NOMO-1 treated with dmso at 0.1 percent for 144 hours (cell line): ENCODE measurements around the gene ADGRF5.
"Not testable (repeated sequence)": the region's sequence is repeated elsewhere in the genome, so short reads cannot be mapped to it uniquely, and the experiment has no call there.

Experiments
- DNase-seq: peaks from one replicate; lab custom pipeline; 2025; ENCODE audit not compliant: unreplicated experiment; lab: John Stamatoyannopoulos, UW

ADGRF5 gene

DNA sequence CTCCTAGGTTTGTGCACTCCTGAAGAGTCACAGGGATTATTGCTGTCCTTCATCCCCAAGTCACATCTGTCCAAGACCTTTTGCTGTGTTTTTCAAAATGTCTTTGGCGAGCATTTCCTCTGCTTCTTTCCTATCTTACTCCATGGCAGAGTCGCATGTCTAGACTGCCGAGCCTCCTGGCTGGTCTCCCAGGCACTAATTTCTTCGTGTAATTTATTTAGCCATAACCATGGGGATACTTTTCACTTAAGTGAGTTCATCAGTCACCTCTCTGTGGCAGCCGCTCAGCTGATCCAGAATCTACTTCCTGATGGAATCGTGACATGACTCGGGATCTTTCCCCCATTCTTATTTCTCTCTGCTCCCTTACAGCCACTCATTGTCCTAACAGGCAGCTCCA lies 25.8 kb downstream of the ADGRF5 start:
- no peak for DNase-seq

DNA sequence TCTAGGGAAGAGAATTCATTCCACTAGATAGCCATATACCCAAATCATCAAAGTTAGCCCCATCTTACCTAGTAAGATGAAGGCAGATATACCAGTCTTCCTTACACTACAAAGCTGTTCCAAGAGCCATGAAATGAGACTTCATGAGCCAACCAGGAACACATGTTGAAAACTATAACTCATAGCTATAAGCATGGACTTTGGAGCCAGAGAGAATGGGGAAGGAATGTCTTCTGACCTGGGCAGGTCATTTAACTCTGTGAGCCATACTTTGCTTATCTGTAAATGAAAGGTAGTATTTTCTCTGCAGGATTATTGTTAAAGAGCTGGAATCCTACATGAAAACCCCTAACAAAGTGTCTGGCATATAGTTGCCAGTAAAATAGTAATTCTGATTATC lies 27.3 kb downstream of the ADGRF5 start:
- DNase-seq, result no peak

DNA sequence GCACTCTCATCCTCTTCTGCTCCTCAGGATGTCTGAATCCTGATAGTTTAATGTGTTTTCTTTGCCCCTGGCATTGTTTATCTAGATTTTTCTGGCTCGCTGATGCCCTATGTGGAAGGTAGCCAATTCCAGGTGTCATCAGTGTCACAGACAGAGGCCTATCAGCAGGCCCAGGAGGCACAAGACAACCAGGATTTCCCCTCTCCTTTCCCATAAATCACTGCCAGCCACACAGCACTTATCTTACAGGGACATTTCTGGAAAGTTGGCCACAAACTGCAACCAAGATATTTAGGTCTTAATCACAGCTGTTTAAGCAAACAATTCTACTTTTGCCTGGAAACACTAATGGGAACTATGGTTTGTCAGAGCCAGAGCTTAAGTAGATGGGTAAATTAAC lies 28.1 kb downstream of the ADGRF5 start:
- DNase-seq, result no peak

DNA sequence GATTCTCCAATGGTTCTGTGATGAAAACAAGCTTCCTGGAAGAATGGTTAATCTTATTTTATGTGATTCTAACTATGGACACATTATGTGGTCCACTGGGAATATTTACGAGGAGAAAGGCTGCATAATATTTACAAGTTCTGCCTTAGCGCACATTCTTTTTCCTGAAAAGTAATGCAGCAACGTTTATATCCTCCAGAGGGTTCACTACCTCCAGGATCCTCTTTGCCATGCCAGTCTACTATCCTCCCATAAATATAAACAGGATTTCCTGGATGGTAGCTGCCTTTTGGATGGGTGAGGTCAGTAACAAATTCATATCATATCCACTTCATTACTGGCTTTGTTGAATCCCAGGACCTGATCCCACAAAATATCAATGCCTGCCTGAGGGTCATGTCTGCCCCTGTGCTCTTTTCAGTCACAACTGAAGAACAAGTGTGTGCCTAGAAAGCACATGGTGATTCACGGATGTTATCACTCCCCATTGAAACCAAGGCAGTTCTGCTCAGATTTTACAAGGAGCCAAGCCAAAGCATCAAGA lies 30.4 kb downstream of the ADGRF5 start:
- DNase-seq, result no peak

DNA sequence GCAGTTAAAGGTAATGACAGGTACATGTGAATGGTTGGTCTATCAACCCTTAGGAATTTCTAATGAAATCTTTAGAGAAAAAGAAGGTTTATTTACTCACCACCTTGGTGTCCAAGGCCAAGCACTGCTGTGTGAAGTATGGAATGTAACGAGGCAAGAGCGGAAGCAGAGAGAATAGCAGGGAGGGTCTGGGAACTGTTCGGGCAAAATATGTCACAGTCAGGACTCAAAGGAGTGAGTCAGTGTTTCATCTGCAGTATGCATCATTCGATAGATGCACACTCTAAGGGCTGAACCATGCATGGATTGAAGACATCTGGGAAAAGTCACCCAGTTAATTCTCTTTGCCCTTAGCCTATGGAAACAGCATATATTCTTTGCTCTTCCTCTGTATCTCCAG lies 33.2 kb downstream of the ADGRF5 start:
- DNase-seq, result no peak

DNA sequence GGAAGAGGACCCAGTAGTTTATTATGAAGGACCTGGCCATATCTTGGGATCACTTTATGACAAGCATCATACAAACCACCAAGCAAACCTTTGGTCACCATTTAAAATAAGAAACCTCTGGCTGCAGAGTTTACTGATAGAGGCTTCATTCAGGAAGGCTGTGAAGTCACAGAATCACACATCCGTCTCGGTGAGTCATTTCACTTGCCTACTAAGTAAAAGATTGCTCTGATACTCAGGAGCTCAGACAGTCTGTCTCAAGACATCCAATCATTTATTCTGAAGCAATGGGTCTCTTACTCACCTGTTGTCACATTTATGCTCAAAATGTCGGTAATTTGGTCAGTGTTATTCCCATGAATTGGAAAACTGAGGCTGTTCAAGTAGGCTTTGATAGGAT lies 33.7 kb downstream of the ADGRF5 start:
- no peak for DNase-seq

DNA sequence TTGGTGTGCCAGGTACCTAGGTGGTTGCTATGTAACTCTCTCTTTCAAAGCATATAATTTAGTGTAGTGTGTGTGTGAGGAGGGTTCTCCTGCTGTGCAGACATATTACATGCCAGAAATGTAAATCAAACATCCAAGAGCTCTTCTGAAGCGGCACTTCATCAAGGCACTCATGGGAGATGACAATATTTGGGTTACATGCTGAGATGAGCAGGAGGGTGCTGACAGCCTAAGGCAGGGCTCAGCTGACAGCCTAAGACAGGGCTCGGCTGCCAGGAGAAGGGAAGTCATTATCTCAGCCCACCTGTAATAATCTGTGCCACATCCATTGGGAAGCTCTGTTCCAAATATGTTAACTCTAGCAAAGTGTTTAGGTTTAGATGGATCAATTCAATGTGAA lies 39.1 kb downstream of the ADGRF5 start:
- no peak for DNase-seq

DNA sequence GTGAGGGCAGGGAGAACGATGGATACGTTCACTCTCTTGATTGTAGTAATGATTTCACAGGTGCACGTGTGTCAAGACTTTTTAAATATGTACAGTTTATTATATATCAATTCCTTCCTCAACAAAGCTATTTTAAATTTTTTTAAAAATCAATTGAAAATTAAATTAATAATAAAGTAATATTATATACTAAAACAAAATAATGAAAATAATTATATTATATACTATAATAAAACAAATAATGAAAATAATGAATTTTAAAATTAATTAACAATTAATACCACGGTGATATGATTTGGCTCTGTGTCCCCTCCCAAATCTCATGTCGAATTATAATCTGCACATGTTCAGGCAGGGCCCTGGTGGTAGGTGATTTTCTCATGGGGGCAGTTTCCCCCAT lies 42.7 kb downstream of the ADGRF5 start:
- DNase-seq, result no peak

DNA sequence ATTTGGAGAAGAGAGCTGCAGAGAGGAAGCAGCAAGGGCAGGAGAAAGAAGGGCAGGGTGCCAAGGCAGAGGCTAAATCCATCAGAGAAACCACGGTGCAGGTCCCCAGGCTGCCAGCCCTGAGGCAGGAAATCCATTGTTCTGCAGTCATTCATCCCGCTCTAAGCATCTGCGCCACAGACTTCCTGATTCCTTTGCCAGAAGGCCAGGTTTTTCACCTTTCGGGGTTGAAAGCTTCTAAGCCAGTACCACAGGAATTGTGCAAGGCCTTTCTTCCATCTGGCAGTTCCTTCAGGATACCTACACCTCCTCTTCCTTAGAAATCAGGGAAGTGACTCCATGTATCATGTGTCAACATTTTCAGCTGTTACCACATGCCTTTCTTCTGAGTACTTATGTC lies 45.6 kb downstream of the ADGRF5 start:
- no peak for DNase-seq

DNA sequence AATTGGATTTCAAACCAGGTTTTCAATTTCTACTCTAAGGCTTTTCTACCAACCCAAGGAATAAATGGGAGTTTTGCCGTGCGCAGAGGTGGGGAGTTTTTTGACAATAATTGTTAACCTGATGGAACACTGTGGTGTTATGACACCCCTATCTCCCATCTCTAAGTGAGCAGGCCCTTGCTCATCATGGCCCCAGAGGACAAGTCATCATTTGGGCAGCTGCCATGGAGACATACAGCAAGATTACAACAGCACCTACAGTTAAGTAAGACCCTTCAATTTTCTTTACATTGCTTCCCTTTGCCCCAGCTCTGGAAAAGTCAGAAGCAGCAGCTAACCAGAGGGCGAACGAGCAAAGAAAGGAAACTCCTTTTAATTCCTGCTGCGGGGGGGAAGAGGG lies 54.3 kb downstream of the ADGRF5 start:
- no peak for DNase-seq

DNA sequence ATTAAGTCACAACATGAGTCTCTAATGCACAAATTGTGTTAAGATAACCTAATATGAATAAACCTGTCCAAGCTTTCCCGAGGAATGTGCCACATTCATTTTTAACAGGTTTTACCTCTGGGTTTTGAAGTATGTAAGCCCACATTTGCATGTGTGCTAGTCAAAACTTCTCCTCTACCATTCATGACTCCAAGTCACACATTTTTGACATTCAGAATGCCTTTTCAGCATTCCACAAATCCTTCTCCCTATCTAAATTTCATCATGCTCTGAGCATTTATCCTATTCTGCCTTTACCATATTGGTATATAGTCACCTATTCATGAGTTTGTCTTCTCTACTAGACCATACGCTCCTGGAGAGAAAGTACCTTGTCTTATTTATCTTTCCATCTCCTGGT lies 56.5 kb downstream of the ADGRF5 start:
- DNase-seq, result no peak

DNA sequence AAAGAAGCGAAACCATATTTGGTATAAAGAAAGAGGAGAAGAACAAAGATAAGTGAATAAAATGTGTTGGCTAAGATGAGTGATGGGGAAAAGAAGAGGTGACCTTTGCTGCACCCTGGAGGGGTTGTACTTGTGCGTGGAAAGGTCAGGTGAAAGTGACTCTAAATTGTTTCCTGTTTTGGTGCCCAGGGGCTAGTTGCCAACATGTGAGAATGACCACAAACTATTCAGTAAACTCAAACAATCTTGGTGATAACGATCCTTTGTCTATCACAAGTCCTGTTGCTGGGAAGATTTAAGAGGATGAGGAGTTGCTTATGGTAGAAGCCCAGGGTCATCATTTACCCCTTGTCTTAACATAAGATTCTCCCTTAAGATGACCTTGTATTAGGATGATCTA lies 57.9 kb downstream of the ADGRF5 start:
- DNase-seq, result no peak

DNA sequence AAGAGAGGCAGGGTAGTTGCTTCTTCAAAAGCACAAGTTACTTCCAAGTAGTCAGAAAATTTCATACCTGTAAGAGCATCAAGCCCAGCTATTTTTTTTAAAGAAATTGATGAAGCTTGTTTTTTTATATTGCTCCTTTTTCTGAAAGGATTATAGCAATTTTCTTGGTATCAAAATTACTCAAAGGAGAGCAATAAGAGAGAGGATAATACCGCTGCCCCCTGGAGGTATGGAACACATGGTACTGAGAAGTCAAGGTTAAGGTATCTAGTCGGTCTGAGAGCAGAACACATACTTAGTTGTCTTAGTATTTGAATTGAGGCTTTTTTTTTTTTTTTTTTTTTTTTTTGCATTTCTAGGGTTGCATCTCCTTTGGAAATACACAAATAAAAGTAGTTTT lies 59.4 kb downstream of the ADGRF5 start:
- DNase-seq, result no peak

DNA sequence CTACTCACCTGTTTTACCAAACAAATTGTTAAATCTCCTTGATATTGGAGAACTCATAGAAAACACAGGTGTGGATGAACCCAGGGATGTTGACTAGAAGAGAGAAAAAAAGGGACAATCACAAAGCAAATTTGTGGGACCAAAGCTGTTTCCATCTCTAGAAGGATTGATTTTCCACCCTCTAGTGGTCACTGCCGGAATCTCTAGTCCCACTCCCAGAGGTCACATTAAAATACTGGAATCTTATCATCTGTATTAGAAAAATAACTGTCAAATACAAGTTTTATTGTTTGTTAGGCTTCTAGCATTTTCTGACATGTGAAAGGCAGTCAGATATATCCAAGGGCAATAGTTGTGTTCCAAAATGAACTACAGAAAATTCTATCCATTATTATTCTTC lies 65.8 kb downstream of the ADGRF5 start:
- DNase-seq, result not testable (repeated sequence)

DNA sequence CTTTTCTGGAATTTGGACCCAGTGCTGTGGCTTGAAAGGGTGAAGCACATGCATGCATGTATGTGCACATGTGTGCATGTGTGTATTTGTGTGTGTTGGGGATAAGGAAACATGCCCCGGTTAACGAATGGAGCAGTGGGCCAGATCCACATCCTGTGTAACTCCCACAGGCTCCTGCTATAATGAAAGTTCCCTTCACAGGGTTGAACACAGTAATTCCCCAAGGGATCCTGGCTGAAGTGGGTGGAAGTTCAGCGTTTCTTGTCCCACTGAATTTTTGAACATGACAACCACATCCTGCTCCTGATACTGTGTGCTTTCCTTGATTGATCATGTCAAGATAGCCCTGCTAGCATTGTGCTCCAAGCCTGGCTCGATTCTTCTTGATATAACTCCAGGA lies 70.2 kb downstream of the ADGRF5 start:
- DNase-seq, result not testable (repeated sequence)

DNA sequence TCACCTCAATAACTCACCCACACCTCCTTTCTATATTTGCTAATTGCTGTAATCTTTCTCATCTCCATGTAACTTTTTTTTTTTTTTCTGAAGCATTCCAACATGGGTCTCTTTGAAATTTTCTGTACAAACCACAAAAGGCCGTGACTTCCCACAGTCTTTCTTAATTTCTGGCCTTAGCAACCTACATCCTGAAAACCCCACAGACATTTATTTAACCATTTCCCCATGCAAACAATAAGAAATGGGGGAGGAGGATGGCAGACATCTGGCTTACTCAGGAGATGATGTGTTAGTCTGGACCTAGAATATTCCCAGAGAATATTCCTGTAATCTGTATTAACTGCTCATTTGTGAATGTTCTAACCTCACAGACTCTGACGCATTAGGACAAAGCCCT lies 70.9 kb downstream of the ADGRF5 start:
- no peak for DNase-seq

DNA sequence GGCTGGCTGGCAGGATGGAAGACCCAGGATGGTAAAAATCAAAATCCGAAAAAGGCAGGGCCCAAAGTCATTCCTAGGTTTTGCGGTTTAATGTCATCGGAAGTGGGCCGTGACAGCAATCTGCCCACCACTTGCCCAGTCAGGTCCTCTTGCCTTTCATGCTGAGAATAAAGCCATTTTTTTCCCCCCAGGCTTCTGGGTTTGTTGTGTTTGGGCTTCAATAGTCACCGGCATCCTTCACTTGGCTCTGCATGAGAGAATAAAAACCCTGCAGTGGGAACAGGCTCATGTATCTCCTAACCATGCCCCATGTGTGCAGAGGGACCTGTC lies 72.4 kb downstream of the ADGRF5 start:
- DNase-seq, result no peak

DNA sequence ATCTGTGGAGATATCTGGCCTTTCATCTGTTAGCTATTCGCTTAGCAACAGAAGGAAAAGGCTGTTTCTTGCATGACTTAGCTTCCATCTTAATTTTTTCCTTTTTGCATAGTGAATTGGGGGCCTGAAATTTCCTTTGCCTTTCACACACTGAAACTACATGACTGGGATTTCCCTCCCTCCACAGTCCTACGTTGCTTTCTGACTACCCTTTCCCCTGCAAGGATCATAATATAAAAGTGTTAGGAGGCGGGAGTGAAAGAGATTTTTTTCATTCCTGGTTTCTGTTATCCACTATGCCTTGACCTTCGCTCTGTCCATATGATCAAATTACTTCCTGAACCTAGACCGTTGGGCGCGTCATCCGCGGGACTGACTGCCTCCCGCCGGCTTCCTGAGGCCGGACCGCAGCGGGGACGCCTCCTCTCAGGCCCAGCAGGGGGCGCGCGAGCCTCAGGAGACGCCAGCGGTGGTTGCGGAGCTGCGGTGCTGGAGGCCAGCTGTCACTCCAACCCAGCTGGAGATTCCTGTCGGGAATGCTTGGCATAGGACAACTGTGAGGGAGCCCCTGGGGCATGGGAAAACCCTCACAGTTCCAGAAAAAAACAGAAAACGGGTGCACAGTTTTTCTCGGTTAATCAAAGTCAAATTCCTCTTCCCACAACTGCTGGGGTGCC lies 72.9 kb downstream of the ADGRF5 start:
- peak; percentile 45 for DNase-seq

DNA sequence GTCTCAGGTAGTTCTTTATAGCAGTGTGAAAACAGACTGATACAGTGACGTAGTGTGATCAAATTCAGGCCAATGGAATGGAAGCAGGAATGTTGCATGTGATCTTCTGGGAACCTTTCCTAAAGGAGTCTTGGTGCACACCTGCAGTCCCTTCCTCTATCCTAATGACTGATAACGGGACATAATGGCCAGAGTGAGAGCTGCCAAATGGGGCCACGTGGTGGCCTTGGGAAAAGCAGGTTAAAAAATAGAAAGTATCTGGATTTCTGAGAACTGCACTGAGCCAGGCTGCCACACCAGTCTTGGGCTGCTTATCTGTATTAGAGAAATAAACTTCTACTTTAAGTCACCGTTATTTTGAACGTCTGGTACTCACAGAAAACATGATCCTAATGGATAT lies 76.6 kb downstream of the ADGRF5 start:
- DNase-seq, result no peak

DNA sequence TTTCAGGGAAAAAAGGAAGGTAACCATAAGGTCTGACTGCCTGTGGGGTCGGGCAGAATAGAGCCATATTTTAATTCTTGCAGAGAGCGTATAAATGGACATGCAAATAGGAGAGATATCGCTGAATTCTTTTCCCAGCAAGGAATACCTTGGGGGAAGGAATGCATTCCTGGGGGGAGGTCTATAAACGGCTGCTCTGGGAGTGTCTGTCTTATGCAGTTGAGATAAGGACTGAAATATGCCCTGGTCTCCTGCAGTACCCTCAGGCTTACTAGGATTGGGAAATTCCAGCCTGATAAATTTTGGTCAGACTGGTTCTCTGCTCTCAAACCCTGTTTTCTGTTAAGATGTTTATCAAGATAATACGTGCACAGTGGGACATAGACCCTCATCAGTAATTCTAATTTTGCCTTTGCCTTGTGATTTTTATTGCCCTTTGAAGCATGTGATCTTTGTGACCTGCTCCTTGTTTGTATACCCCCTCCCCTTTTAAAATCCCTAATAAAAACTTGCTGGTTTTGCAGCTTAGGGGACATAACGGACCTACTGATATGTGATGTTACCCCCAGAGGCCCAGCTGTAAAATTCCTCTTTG lies 79.4 kb downstream of the ADGRF5 start:
- DNase-seq, result not testable (repeated sequence)

DNA sequence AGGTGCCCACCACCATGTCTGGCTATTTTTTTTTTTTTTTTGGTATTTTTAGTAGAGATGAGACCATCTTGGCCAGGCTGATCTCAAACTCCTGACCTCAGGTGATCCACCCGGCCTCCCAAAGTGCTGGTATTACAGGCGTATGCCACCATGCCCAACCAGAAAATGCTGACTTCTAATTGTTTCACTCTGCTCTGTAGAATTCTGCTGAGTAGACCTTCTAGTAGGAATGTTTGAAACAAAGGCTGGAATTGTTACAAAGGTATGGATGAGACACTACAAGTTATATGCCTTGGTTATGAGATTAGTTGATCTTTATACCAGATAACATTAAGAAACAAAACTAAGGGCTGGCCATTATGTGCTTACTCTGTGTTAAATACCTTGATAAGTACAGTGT lies 83.7 kb downstream of the ADGRF5 start:
- no peak for DNase-seq

DNA sequence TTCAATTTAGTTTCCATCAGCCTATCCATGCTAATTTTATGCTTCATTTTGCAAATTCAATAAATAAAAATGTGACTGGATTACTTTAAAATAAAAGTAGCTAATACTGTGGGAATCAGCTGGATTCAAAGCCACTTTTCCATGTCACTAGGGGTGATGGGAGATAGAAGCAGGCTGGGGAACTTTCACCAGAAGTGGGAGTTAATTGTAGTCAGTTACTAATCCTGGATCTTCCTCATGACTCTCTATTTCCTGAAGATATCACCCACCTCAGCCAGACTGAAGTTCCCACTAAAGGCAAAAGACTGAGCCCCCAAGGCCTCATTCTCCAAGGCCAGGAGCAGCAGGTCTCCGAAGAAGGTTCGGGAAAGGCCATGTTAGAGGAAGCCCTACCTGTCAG lies 86.7 kb downstream of the ADGRF5 start:
- DNase-seq, result not testable (repeated sequence)
